Urinary bladder (tissue), 2 donors: Measurements from ENCODE around the gene COPZ1. TPM values are rescaled to one million over a fixed set of nuclear protein-coding genes. Genes with fewer than 3 reads are reported as not detected.

Source experiments
- polyA plus RNA-seq: library from polyadenylated mRNA; stranded (reverse); fragments of 200-250 nt; gene quantifications from one replicate; pipeline ENCODE4 v1.2.3, GENCODE V29; 2013
- small RNA-seq: library from RNA; depleted of rRNA; stranded (forward); fragments of <200 nt; gene quantifications from one replicate; pipeline ENCODE3, GENCODE V24; 2014
- total RNA-seq: library from RNA; depleted of rRNA; stranded (reverse); fragments of >200 nt; gene quantifications from one replicate; pipeline ENCODE4 v1.2.3, GENCODE V29; 2014
- donor health status: healthy.

COPZ1 gene
- total and polyA plus RNA-seq, 2 donors: 86.3 to 113 TPM

Small RNAs within 50 kb of the gene (small RNA-seq; reads per million reads assigned to genes)
- gene MIR148B (494 reads per million, percentile 98 among the genes with 10 or more reads in this experiment), gene RN7SL744P (not detected), gene RNU6-950P (not detected)

Other genes with a start within 250 kb of the COPZ1 start
- gene SMUG1, start 136.1 kb upstream of the COPZ1 start, total RNA-seq: 23.8 TPM
- 21.4 TPM for gene SMUG1, start 136.1 kb upstream of the COPZ1 start, polyA plus RNA-seq
- gene CBX5, start 45.0 kb upstream of the COPZ1 start, total RNA-seq: 83.2 TPM
- gene CBX5, start 45.0 kb upstream of the COPZ1 start, polyA plus RNA-seq: 8.9 TPM
- gene HNRNPA1, start 44.4 kb upstream of the COPZ1 start, total RNA-seq: 375 TPM
- 1,101 TPM for gene HNRNPA1, start 44.4 kb upstream of the COPZ1 start, polyA plus RNA-seq
- gene NFE2, start 24.1 kb upstream of the COPZ1 start, total RNA-seq: 0.63 TPM
- gene NFE2, start 24.1 kb upstream of the COPZ1 start, polyA plus RNA-seq: 0.34 TPM
- 0.26 TPM for gene GPR84, start 39.4 kb downstream of the COPZ1 start, total RNA-seq
- gene GPR84, start 39.4 kb downstream of the COPZ1 start, polyA plus RNA-seq: 0.96 TPM
- 5.0 TPM for gene ZNF385A, start 59.6 kb downstream of the COPZ1 start, total RNA-seq
- gene ZNF385A, start 59.6 kb downstream of the COPZ1 start, polyA plus RNA-seq: 26.3 TPM
- gene ITGA5, start 94.1 kb downstream of the COPZ1 start, total RNA-seq: 139 TPM
- 702 TPM for gene ITGA5, start 94.1 kb downstream of the COPZ1 start, polyA plus RNA-seq
- gene GTSF1, start 148.5 kb downstream of the COPZ1 start, total RNA-seq: not detected
- 0.30 TPM for gene GTSF1, start 148.5 kb downstream of the COPZ1 start, polyA plus RNA-seq
- 31.2 TPM for gene NCKAP1L, start 172.6 kb downstream of the COPZ1 start, total RNA-seq
- gene NCKAP1L, start 172.6 kb downstream of the COPZ1 start, polyA plus RNA-seq: 45.5 TPM
- gene PDE1B, start 224.5 kb downstream of the COPZ1 start, total RNA-seq: 4.4 TPM
- 11.0 TPM for gene PDE1B, start 224.5 kb downstream of the COPZ1 start, polyA plus RNA-seq